Suprapubic skin (tissue), 4 donors: Measurements from ENCODE around the gene SECTM1. TPM values are rescaled to one million over a fixed set of nuclear protein-coding genes. Genes with fewer than 3 reads are reported as not detected.

ENCODE experiments used
- DNase-seq, 2 donors: peaks; one replicate each; pipeline ENCODE4 v3.0.0-alpha.2; 2019; ENCODE audit warnings: low spot score in 2 of 2
- H3K27ac ChIP-seq: fragments of 200-600 bp; sonication (generic); one replicate; pipeline ENCODE4 v1.5.1; 2019
- H3K27me3 ChIP-seq: fragments of 200-600 bp; sonication (generic); one replicate; pipeline ENCODE4 v1.5.1; 2019
- H3K36me3 ChIP-seq: fragments of 200-600 bp; sonication (generic); one replicate; pipeline ENCODE4 v1.5.1; 2019
- H3K4me1 ChIP-seq: fragments of 200-600 bp; sonication (generic); one replicate; pipeline ENCODE4 v1.5.1; 2019
- H3K4me3 ChIP-seq: fragments of 200-600 bp; sonication (generic); one replicate; pipeline ENCODE4 v1.5.1; 2019; ENCODE audit warnings: mild to moderate bottlenecking
- H3K9me3 ChIP-seq: fragments of 200-600 bp; sonication (generic); one replicate; pipeline ENCODE4 v1.5.1; 2019
- EP300 ChIP-seq: sonication (generic); formaldehyde crosslinking; IDR thresholded peaks from one replicate; pipeline ENCODE4 v1.6.1; 2017; ENCODE audit warnings: antibody characterized with exemption
- POLR2A ChIP-seq, 2 donors: fragments of 450-650 bp; IDR thresholded peaks; one replicate each; pipeline ENCODE4 v1.6.1; 2017; ENCODE audit warnings: antibody characterized with exemption in 2 of 2, mild to moderate bottlenecking in 2 of 2, moderate library complexity in 2 of 2
- POLR2AphosphoS5 ChIP-seq, 3 donors: sonication (generic); formaldehyde crosslinking; IDR thresholded peaks; one replicate each; pipeline ENCODE4 v1.6.1; 2017; ENCODE audit warnings: antibody characterized with exemption in 3 of 3
- WGBS: methylation state at CpG from one replicate; pipeline ENCODE4 v1.1.5; 2018; 5-methylcytosine and 5-hydroxymethylcytosine counted together
- total RNA-seq, 4 donors: library from RNA; depleted of rRNA; stranded (reverse); fragments of >200 nt; gene quantifications; one replicate each; pipeline ENCODE4 v1.1.0, GENCODE V29; 2016
- TF ChIP-seq, protein P1 (sequence below), 2 donors: fragments of 200-600 bp in 1 of 2; fragments of 450-650 bp in 1 of 2; sonication (generic) in 1 of 2; IDR thresholded peaks; one replicate each; pipeline ENCODE4 v1.5.1; 2016 to 2019; ENCODE audit warnings: antibody characterized with exemption in 2 of 2, mild to moderate bottlenecking in 1 of 2, moderate library complexity in 1 of 2

The SECTM1 gene
- total RNA-seq, 4 donors from 2014 or later = 9.5 to 37.8 (median 16.6) TPM

DNA sequence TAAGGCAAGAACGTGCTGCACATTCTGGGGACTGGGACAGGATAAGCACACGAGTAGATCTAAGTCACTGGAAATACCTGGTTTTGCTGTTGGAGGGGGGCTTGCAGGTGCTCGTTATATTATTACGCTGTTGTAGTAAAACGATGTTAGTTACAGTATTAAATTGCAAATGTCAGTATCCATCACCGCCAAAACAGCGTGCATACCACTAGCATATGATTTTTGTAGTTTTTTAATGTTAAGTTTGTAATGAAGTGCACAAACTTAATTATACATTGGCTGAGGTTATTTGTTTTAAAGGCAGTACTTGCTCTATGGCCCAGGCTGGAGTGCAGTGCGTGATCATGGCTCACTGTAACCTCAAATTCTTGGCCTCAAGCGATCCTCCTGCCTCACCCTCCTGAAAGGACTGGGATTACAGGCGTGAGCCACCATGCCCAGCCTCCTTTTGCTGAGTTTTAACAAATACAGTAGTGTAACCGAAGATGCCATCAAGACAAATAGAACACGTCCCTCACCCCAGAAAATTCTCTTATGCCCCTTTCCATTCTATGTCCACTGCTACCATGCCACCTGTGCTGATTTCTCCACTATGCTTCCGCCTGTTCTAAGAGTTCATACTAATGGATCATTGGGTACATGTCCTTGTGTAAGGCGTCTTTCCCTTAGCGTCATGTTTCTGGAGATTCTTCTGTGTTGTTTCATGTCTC lies 39.3 kb downstream of the SECTM1 start:
- 81% methylated on average over 15 of the region's 15 CpGs for WGBS
- Histone ChIP-seq H3K9me3 (no peaks in the 10 kb centered on the region), H3K27ac (peak overlapping the region; percentile 99), H3K4me1 (peaks cover 58% of the 10 kb centered on the region), H3K36me3 (no peaks in the 10 kb centered on the region), H3K27me3 (no peaks in the 10 kb centered on the region), H3K4me3 (peak overlapping the region; percentile 75)
- no peak for DNase-seq
- no peak for TF ChIP-seq POLR2AphosphoS5 (IDR thresholded peaks at IDR 0.05)
- TF ChIP-seq EP300 = no peak
- TF ChIP-seq POLR2A (IDR thresholded peaks at IDR 0.05) = no peak
- TF ChIP-seq, protein P1, sequence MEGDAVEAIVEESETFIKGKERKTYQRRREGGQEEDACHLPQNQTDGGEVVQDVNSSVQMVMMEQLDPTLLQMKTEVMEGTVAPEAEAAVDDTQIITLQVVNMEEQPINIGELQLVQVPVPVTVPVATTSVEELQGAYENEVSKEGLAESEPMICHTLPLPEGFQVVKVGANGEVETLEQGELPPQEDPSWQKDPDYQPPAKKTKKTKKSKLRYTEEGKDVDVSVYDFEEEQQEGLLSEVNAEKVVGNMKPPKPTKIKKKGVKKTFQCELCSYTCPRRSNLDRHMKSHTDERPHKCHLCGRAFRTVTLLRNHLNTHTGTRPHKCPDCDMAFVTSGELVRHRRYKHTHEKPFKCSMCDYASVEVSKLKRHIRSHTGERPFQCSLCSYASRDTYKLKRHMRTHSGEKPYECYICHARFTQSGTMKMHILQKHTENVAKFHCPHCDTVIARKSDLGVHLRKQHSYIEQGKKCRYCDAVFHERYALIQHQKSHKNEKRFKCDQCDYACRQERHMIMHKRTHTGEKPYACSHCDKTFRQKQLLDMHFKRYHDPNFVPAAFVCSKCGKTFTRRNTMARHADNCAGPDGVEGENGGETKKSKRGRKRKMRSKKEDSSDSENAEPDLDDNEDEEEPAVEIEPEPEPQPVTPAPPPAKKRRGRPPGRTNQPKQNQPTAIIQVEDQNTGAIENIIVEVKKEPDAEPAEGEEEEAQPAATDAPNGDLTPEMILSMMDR (IDR thresholded peaks at IDR 0.05) = no peak

DNA sequence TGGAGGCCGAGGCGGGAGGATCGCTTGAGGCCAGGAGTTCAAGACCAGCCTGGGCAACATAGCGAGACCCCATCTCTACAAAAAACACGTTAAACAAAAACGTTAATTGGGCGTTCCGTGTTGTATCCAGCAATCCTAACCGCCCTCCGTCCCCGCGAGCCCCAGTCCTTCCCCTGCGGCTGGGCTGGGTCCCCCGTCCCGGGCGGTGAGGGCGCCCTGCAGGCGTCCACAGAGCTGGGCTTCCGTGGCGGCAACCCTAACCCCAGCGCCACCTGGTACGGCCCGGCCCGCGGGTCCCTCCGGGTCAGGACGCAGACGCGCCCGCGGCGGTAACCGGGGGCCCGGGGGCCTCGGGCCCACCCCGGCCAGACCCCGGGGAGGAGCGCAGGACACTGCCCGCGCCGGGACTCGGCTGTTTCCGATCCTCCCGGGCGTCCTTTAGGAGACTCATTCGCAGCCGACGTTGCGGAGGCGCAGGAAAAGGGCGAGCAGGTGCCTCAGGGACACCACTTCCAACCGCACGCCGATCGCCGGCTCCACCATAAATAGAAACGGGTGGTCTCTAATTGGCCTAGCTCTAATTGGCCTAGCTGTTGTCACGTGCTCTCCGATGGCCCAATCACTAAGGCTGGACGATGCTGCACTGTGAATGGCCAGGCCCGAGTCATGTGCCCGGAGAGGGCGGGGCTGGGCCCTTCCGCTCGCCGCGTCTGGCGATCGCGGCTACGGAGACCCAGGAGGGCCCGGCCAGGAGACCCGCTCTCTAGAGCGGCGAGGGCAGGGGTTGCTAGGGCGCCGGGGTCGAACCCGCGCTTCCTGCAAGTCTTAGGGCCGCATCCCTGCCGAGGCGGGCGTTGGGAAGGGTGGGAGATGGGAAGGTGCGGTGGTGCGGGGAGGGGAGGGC lies 41.1 kb downstream of the SECTM1 start:
- TF ChIP-seq POLR2A (IDR thresholded peaks at IDR 0.05) = peak; percentile 73 to 94
- no peak for TF ChIP-seq EP300
- TF ChIP-seq POLR2AphosphoS5 (IDR thresholded peaks at IDR 0.05) = peak in 2 of 3 donors; percentile 66 to 92
- H3K4me3 ChIP-seq = peak overlapping the region; percentile 75
- peaks cover 44% of the 10 kb centered on the region for H3K4me1 ChIP-seq
- H3K9me3 ChIP-seq = no peaks in the 10 kb centered on the region
- 7% methylated on average over 53 of the region's 86 CpGs for WGBS
- no peaks in the 10 kb centered on the region for H3K27me3 ChIP-seq
- peak; percentile 98 for DNase-seq
- peak overlapping the region; percentile 99 for H3K27ac ChIP-seq
- H3K36me3 ChIP-seq = no peaks in the 10 kb centered on the region

DNA sequence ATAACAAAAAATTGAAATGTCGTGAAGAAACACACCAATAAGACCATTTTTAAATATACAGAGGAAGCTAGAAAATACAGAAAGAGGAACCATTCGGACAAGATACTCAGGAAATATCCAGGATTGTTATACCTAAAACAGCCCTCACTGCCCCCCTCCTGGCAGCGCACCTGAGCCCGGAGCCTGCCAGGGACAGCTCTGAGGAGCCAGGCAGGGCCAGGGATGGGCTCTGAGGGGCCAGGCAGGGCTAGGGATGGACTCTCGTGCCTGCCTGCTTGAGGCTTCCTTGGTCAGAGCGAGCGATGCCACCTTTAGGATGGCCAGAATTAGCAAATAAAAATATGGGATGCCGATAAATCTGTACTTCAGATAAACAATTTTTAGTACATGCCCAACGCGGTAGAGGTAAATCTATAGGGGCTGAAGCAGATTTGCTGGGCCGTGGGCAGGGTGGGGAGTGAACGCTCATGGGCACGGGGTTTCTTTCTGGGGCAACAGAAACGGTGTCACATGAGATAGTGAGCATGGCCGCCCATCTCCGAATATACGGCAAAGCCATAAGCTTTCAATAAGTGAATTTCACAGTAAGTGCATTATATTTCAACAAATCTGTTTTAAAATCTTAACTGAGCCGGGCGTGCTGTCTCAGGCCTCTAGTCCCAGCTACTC lies 41.9 kb downstream of the SECTM1 start:
- peak overlapping the region; percentile 99 for H3K27ac ChIP-seq
- WGBS = 87% methylated on average over 19 of the region's 19 CpGs
- TF ChIP-seq EP300 (no peak), POLR2AphosphoS5 (IDR thresholded peaks at IDR 0.05) (no peak), POLR2A (IDR thresholded peaks at IDR 0.05) (no peak)
- TF ChIP-seq, protein P1 (IDR thresholded peaks at IDR 0.05) = no peak
- H3K27me3 ChIP-seq = no peaks in the 10 kb centered on the region
- H3K36me3 ChIP-seq = no peaks in the 10 kb centered on the region
- H3K4me3 ChIP-seq = peak overlapping the region; percentile 75
- H3K9me3 ChIP-seq = no peaks in the 10 kb centered on the region
- peak in 1 of 2 donors; percentile 61 for DNase-seq
- H3K4me1 ChIP-seq = peaks cover 36% of the 10 kb centered on the region

DNA sequence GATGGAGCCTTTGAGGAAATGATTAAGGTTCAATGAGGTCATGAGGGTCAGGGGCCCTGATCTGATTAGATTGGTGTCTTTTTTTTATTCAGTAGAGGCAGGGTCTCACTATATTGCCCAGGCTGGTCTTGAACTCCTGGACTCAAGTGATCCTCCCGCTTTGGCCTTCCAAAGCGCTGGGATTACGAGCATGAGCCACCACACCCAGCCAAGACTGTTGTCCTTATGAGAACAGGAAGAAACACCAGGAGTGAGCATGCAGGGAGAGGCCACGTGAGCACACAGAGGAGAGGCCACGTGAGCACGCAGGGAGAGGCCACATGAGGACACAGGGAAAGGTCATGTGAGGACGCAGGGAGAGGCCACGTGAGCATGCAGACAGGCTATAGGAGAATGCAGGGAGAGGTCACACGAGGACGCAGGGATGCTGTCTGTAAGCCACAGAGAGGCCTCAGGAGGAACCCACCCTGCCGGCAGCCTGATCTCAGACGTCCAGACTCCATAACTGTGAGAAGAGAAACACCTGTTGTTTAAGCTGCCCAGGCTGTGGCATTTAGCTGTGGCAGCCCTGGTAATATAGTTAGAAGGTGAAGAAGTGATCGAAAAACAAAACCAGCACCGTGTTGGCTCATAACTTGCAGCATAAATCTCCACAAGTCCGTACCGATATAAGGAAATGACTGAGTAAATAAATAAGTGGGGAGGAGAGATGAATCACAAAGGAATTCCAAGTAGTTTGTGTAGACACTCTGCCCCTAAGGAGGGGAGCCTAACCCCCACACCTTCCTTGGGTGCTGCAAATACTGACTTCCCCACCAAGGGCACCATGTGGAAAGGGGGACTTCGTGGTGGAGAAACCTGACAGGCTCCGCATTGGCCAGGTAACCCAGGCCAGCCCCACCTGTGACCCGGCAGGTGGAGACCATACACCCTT lies 45.4 kb downstream of the SECTM1 start:
- Histone ChIP-seq H3K4me1 (peaks cover 18% of the 10 kb centered on the region), H3K4me3 (no peak overlapping the region), H3K36me3 (no peaks in the 10 kb centered on the region), H3K9me3 (no peaks in the 10 kb centered on the region), H3K27me3 (no peaks in the 10 kb centered on the region), H3K27ac (peak overlapping the region; percentile 38)
- peak in 1 of 2 donors; percentile 55 for DNase-seq
- 79% methylated on average over 18 of the region's 19 CpGs for WGBS
- TF ChIP-seq POLR2AphosphoS5 (IDR thresholded peaks at IDR 0.05) = peak in 1 of 3 donors; percentile 36
- no peak for TF ChIP-seq EP300

DNA sequence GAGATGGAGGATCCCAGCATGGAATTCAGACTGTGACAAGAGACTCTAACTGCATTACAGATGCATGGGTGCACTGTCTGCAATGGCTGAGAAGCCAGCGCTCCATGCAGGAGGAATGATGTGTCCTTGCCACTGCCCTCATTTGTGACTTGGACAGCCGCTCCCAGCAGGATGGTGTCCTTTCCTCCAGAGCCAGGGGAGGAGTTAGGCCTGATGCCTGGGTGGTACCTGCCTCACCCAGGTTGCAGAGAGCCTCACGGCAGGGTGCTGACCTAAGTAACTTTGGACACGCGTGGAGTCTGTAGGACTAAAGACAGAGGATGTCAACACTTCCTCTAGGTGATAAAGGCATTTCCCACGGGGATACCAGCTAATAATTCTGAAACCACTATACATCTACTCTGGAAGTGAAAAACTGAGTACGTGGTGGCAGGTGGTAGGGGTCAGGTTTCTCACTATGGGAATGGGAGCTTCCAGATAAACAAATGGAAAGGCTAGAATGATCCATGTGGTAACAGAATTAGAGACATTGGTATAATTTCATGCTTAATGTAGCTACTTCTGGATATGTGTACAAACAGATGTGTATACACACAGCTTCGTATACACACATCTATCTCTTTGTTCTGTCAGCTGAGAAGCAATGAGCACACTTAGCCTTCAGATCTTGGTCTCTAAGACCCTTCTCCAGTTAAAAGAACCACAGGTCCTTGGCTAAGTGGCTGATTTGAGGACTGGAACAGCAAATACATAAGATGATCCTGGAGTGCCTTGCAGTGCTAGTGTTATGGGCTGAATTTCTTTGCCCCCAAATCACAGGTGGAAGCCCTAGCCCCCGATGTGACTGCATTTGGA lies 46.3 kb downstream of the SECTM1 start:
- 86% methylated on average over 7 of the region's 9 CpGs for WGBS
- Histone ChIP-seq H3K27me3 (no peaks in the 10 kb centered on the region), H3K36me3 (no peaks in the 10 kb centered on the region), H3K4me1 (peaks cover 24% of the 10 kb centered on the region), H3K9me3 (no peaks in the 10 kb centered on the region), H3K27ac (no peak overlapping the region), H3K4me3 (no peak overlapping the region)
- no peak for TF ChIP-seq EP300
- no peak for TF ChIP-seq POLR2A (IDR thresholded peaks at IDR 0.05)
- TF ChIP-seq, protein P1 (IDR thresholded peaks at IDR 0.05) = no peak
- no peak for TF ChIP-seq POLR2AphosphoS5 (IDR thresholded peaks at IDR 0.05)
- no peak for DNase-seq
